H1 (cell line): ENCODE measurements around the gene COTL1. TPM values are rescaled to one million over a fixed set of nuclear protein-coding genes. Genes with fewer than 3 reads are reported as not detected.

Experiments used
- CTCF ChIA-PET: fragments of 300-600 bp; sonication (Branson Sonifier 250); formaldehyde crosslinking; loops from one replicate; lab custom pipeline; 2021; ENCODE audit not compliant: partially characterized antibody; lab: Charles Lee
- POLR2A ChIA-PET: fragments of 300-600 bp; sonication (Branson Sonifier 250); formaldehyde crosslinking; loops from one replicate; lab custom pipeline; 2021; ENCODE audit warnings: inconsistent platforms; ENCODE audit not compliant: partially characterized antibody; lab: Charles Lee
- DNase-seq, 2 experiments: peaks; one replicate each; pipeline versions ENCODE4 v3.0.0 to v3.0.0-alpha.2; 2010 to 2022; ENCODE audit warnings: low spot score in 2 of 2, low read depth in 1 of 2, mixed read lengths in 1 of 2
- FAIRE-seq: peaks from 2 replicates; lab custom pipeline; 2011; peaks lifted over from hg19 to GRCh38; lab: Jason Lieb, UNC
- H2AFZ ChIP-seq: 2 replicates; pipeline ENCODE4 v1.8.1; 2012; ENCODE audit warnings: low read length, inconsistent platforms
- H2AK5ac ChIP-seq: 2 replicates; pipeline ENCODE4 v1.6.1; 2013; ENCODE audit warnings: low read depth, low read length
- H2BK120ac ChIP-seq: replicated peaks from 2 replicates; pipeline ENCODE3; 2013; ENCODE audit warnings: low read depth, low read length, inconsistent platforms
- H2BK12ac ChIP-seq: 2 replicates; pipeline ENCODE4 v1.6.1; 2013; ENCODE audit warnings: low read depth, low read length
- H2BK15ac ChIP-seq: 2 replicates; pipeline ENCODE4 v1.6.1; 2013; ENCODE audit warnings: low read length
- H2BK20ac ChIP-seq: 2 replicates; pipeline ENCODE4 v1.6.1; 2013; ENCODE audit warnings: low read length
- H2BK5ac ChIP-seq: 2 replicates; pipeline ENCODE4 v1.6.1; 2013; ENCODE audit warnings: low read depth, low read length
- H3K14ac ChIP-seq: 2 replicates; pipeline ENCODE4 v1.6.1; 2013; ENCODE audit warnings: inconsistent platforms; ENCODE audit not compliant: insufficient read length
- H3K18ac ChIP-seq: 2 replicates; pipeline ENCODE4 v1.6.1; 2013; ENCODE audit warnings: low read length; ENCODE audit errors: extremely low read depth
- H3K23ac ChIP-seq: 2 replicates; pipeline ENCODE4 v1.6.1; 2013; ENCODE audit warnings: inconsistent platforms; ENCODE audit not compliant: insufficient read length
- H3K23me2 ChIP-seq: 2 replicates; pipeline ENCODE4 v1.6.1; 2013; ENCODE audit warnings: low read depth, low read length
- H3K27ac ChIP-seq: 2 replicates; pipeline ENCODE4 v1.6.1; 2011; ENCODE audit warnings: low read depth, low read length, inconsistent platforms
- H3K27me3 ChIP-seq, 4 experiments: replicated peaks in 1 of 4; 1 replicate in 1 of 4; 2 replicates in 3 of 4; pipeline versions ENCODE4 v1.6.1 to v1.8.1; 2011 to 2013; ENCODE audit warnings: low read length in 3 of 4, mild to moderate bottlenecking in 3 of 4, inconsistent platforms in 2 of 4, mixed read lengths in 2 of 4, moderate library complexity in 1 of 4; ENCODE audit not compliant: control insufficient read depth in 3 of 4, insufficient read depth in 3 of 4; ENCODE audit errors: extremely low read depth in 1 of 4
- H3K36me3 ChIP-seq, 4 experiments: 2 replicates each; pipeline versions ENCODE4 v1.6.1 to v1.8.1; 2011 to 2013; ENCODE audit warnings: mild to moderate bottlenecking in 4 of 4, low read length in 3 of 4, moderate library complexity in 2 of 4, control low read depth in 1 of 4, inconsistent platforms in 1 of 4; ENCODE audit not compliant: insufficient read depth in 4 of 4, control insufficient read depth in 2 of 4
- H3K4ac ChIP-seq: replicated peaks from 2 replicates; pipeline ENCODE3; 2013; ENCODE audit warnings: low read length, low read depth, mixed read lengths, inconsistent platforms; ENCODE audit not compliant: insufficient read length
- H3K4me1 ChIP-seq, 4 experiments: replicated peaks in 1 of 4; 1 replicate in 1 of 4; 2 replicates in 3 of 4; pipeline versions ENCODE4 v1.6.1 to v1.8.1; 2011 to 2013; ENCODE audit warnings: low read length in 3 of 4, inconsistent platforms in 2 of 4, mixed read lengths in 1 of 4; ENCODE audit not compliant: insufficient read depth in 4 of 4, control insufficient read depth in 3 of 4
- H3K4me2 ChIP-seq, 2 experiments: 2 replicates each; pipeline versions ENCODE4 v1.6.1 to v1.8.1; 2011 to 2013; ENCODE audit warnings: low read depth in 2 of 2, low read length in 2 of 2, control low read depth in 1 of 2, inconsistent platforms in 1 of 2, mild to moderate bottlenecking in 1 of 2; ENCODE audit not compliant: insufficient read depth in 1 of 2
- H3K4me3 ChIP-seq, 4 experiments: fragments of 200-600, 300-600 bp in 1 of 4; sonication (generic), shearing (Covaris generic), sonication (Bioruptor Twin) in 1 of 4; 2 replicates each; pipeline versions ENCODE4 v1.5.1 to v1.8.1; 2011 to 2016; ENCODE audit warnings: low read length in 4 of 4, low read depth in 3 of 4, control low read depth in 2 of 4, inconsistent platforms in 2 of 4, mild to moderate bottlenecking in 2 of 4, mixed read lengths in 1 of 4, moderate library complexity in 1 of 4; ENCODE audit not compliant: insufficient read depth in 2 of 4; ENCODE audit errors: extremely low read depth in 1 of 4
- H3K56ac ChIP-seq: replicated peaks from 2 replicates; pipeline ENCODE3; 2013; ENCODE audit warnings: low read depth, mild to moderate bottlenecking, mixed read lengths, low read length, inconsistent platforms; ENCODE audit not compliant: insufficient read length
- H3K79me1 ChIP-seq: 2 replicates; pipeline ENCODE4 v1.6.1; 2013; ENCODE audit warnings: low read depth, low read length, control low read depth
- H3K79me2 ChIP-seq, 2 experiments: 2 replicates each; pipeline versions ENCODE4 v1.6.1 to v1.8.1; 2012 to 2013; ENCODE audit warnings: low read length in 2 of 2, mild to moderate bottlenecking in 2 of 2, inconsistent platforms in 1 of 2; ENCODE audit not compliant: insufficient read depth in 2 of 2, control insufficient read depth in 1 of 2
- H3K9ac ChIP-seq, 4 experiments: replicated peaks in 1 of 4; 1 replicate in 1 of 4; 2 replicates in 3 of 4; pipeline versions ENCODE4 v1.6.1 to v1.8.1; 2011 to 2013; ENCODE audit warnings: low read depth in 3 of 4, low read length in 3 of 4, control low read depth in 2 of 4, mild to moderate bottlenecking in 2 of 4, moderate library complexity in 2 of 4, inconsistent platforms in 1 of 4; ENCODE audit errors: extremely low read depth in 1 of 4
- H3K9me3 ChIP-seq, 2 experiments: 2 replicates each; pipeline versions ENCODE4 v1.6.1 to v1.8.1; 2012 to 2013; ENCODE audit warnings: mild to moderate bottlenecking in 2 of 2, moderate library complexity in 2 of 2, control low read depth in 1 of 2, inconsistent platforms in 1 of 2, low read depth in 1 of 2, low read length in 1 of 2, mixed read lengths in 1 of 2; ENCODE audit not compliant: insufficient read depth in 2 of 2
- H4K20me1 ChIP-seq, 2 experiments: replicated peaks in 1 of 2; 2 replicates each; pipeline versions ENCODE3 to v1.8.1; 2011 to 2013; ENCODE audit warnings: inconsistent platforms in 2 of 2, low read length in 2 of 2, mild to moderate bottlenecking in 1 of 2; ENCODE audit not compliant: insufficient read depth in 2 of 2, control insufficient read depth in 1 of 2
- H4K5ac ChIP-seq: 2 replicates; pipeline ENCODE4 v1.6.1; 2013; ENCODE audit warnings: low read length, low read depth, mixed read lengths, inconsistent platforms; ENCODE audit not compliant: insufficient read length
- H4K8ac ChIP-seq: 2 replicates; pipeline ENCODE4 v1.8.0; 2013; ENCODE audit warnings: mild to moderate bottlenecking, moderate library complexity, low read length, inconsistent platforms; ENCODE audit not compliant: insufficient read depth; ENCODE audit errors: extremely low read depth
- H4K91ac ChIP-seq: replicated peaks from 2 replicates; pipeline ENCODE3; 2013; ENCODE audit warnings: low read length, mixed read lengths, inconsistent platforms; ENCODE audit not compliant: insufficient read length
- EZH2 ChIP-seq: fragments of 200-600 bp; sonication (generic); IDR thresholded peaks from 2 replicates; pipeline ENCODE4 v1.7.1; 2012; ENCODE audit warnings: low read depth, mild to moderate bottlenecking, moderate library complexity, low read length, inconsistent platforms; ENCODE audit not compliant: severe bottlenecking
- JUN ChIP-seq: IDR thresholded peaks from 2 replicates; pipeline ENCODE4 v1.6.1; 2011; ENCODE audit warnings: low read depth, mild to moderate bottlenecking, improper control_type of control experiment, low read length
- SIN3A ChIP-seq, 2 experiments: IDR thresholded peaks in 1 of 2; conservative IDR thresholded peaks in 1 of 2; 2 replicates each; pipeline ENCODE4 v1.6.1; 2011 to 2012; ENCODE audit warnings: low read length in 2 of 2, improper control_type of control experiment in 1 of 2, low read depth in 1 of 2, mild to moderate bottlenecking in 1 of 2
- WGBS, 2 experiments: shearing (Covaris generic) in 1 of 2; methylation state at CpG; one replicate each; pipeline versions ENCODE4 v1.1.6 to v1.1.7; 2013 to 2015; ENCODE audit warnings: low lambda C conversion rate in 2 of 2, mixed read lengths in 2 of 2, inconsistent platforms in 1 of 2, low coverage in 1 of 2, missing lambda C conversion rate in 1 of 2; ENCODE audit not compliant: insufficient replicate concordance in 2 of 2, insufficient coverage in 1 of 2, insufficient read length in 1 of 2; ENCODE audit errors: extremely low coverage in 1 of 2, missing lambda C conversion rate in 1 of 2; 5-methylcytosine and 5-hydroxymethylcytosine counted together
- polyA plus RNA-seq, 7 experiments: library from polyadenylated mRNA; depleted of rRNA in 3 of 7; stranded (reverse) in 5 of 7; unstranded in 2 of 7; fragments of >200 nt in 5 of 7; fragments of 200-250 nt in 2 of 7; gene quantifications; 1 replicate in 5 of 7; 2 replicates in 1 of 7; 4 replicates in 1 of 7; pipeline versions ENCODE4 v1.2.1 to v1.2.3, GENCODE V29; 2011 to 2013; ENCODE audit warnings: missing spikeins in 2 of 7, mixed read lengths in 2 of 7
- total RNA-seq: library from RNA; stranded (reverse); fragmentation: NEBNext Ultra II Directional; extraction: Animal tissue kit (Norgen Biotek cat#: 25700); gene quantifications from 2 replicates; pipeline ENCODE4 v1.2.1, GENCODE V29; 2021

The COTL1 gene
- total and polyA plus RNA-seq, 2 of the 8 experiments (the other 6 are each of a cell fraction or from before 2014, with no cell fraction given): 59.2 to 183 TPM

DNA sequence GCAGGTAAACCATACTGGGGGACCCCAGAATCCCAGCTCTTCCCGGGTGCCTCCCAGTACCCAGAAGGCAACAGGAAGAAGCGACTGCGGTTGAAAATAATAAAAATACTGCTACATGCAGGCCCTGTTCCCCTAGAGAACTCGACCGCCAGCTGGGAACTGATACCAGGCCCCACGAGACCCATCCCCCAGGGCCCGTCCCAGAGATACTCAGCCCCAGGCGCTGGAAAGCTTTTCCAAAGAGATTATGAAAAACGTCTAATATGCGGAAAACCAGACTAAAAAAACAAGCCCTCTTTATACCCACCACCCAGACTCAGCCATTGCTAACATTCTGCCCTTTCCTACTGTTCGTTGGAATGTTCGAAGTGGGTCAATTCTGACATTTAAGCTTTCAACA lies 100.5 kb downstream of the COTL1 start:
- Histone ChIP-seq H4K8ac (no peak overlapping the region), H2BK20ac (no peak overlapping the region; the same call in 1 of the 2 replicates), H3K56ac (no peak overlapping the region), H2AK5ac (no peak overlapping the region), H2BK12ac (no peak overlapping the region), H3K9ac (no peak overlapping the region), H3K23ac (no peak overlapping the region), H3K27me3 (no peaks in the 10 kb centered on the region; a peak in 1 of 7 replicates), H3K36me3 (no peaks in the 10 kb centered on the region), H4K20me1 (no peaks in the 10 kb centered on the region), H4K91ac (no peak overlapping the region), H2BK5ac (no peak overlapping the region), H3K4me3 (no peak overlapping the region), H3K18ac (no peak overlapping the region), H3K4ac (no peak overlapping the region), H3K79me1 (no peaks in the 10 kb centered on the region), H2BK15ac (no peak overlapping the region), H3K4me1 (peaks cover 0 to 9% (median 3%) of the 10 kb centered on the region in 4 experiments; a peak in 5 of 7 replicates), H3K23me2 (no peaks in the 10 kb centered on the region), H2BK120ac (no peak overlapping the region), H3K9me3 (no peaks in the 10 kb centered on the region), H3K14ac (no peak overlapping the region), H3K27ac (no peak overlapping the region), H3K79me2 (no peaks in the 10 kb centered on the region), H2AFZ (no peak overlapping the region), H3K4me2 (no peak overlapping the region), H4K5ac (no peak overlapping the region)
- TF ChIP-seq SIN3A (conservative IDR thresholded peaks at IDR 0.05 in 1 of 2, IDR thresholded peaks at IDR 0.05 in 1 of 2; ENCODE audit: low read depth in 1 of 2, low read length in 2 of 2): no peak
- no peak for TF ChIP-seq JUN
- no peak for TF ChIP-seq EZH2
- FAIRE-seq (no peak), DNase-seq (no peak)
- ChIA-PET CTCF (interaction anchor here (0.8 to 5.1 kb wide), 6 partner anchors 10 to 105 kb away, joined by 3 to 30 read pairs (median 5); no protein-coding TSS in a partner anchor), POLR2A (no interaction called here)
- 84% methylated on average over 12 of the region's 12 CpGs; no CpG with 5 or more reads in 1 of the 2 experiments for WGBS, 2 experiments

Other genes starting within 250 kb of the COTL1 start
- gene ATP2C2, start 249.5 kb downstream of the COTL1 start, total RNA-seq: 2.8 and 3.6 TPM in 2 replicates
- gene ATP2C2, start 249.5 kb downstream of the COTL1 start, polyA plus RNA-seq (2011; rRNA removed): 1.2 and 2.6 TPM in 2 replicates
- 19.0 and 19.6 TPM in 2 replicates for gene MEAK7, start 113.4 kb downstream of the COTL1 start, total RNA-seq
- gene MEAK7, start 113.4 kb downstream of the COTL1 start, polyA plus RNA-seq (2011; rRNA removed): 9.6 and 13.6 TPM in 2 replicates
- 33.6 and 35.3 TPM in 2 replicates for gene KLHL36, start 30.4 kb upstream of the COTL1 start, total RNA-seq
- 22.9 and 33.7 TPM in 2 replicates for gene KLHL36, start 30.4 kb upstream of the COTL1 start, polyA plus RNA-seq (2011; rRNA removed)
- 186 and 195 TPM in 2 replicates for gene USP10, start 81.9 kb upstream of the COTL1 start, total RNA-seq
- gene USP10, start 81.9 kb upstream of the COTL1 start, polyA plus RNA-seq (2011; rRNA removed): 171 and 224 TPM in 2 replicates
- gene CRISPLD2, start 201.9 kb upstream of the COTL1 start, total RNA-seq: 5.1 and 6.4 TPM in 2 replicates
- gene CRISPLD2, start 201.9 kb upstream of the COTL1 start, polyA plus RNA-seq (2011; rRNA removed): 2.7 and 3.6 TPM in 2 replicates